Chondrocyte (in vitro differentiated cells): ENCODE results near the gene CADPS2. TPM values are rescaled to one million over a fixed set of nuclear protein-coding genes. Genes with fewer than 3 reads are reported as not detected.

ENCODE experiments used
- DNase-seq: peaks from one replicate; pipeline ENCODE4 v3.0.0; 2021; ENCODE audit warnings: mixed read lengths, low spot score
- H3K27ac Mint-ChIP-seq: one replicate; pipeline ENCODE4 v1.8.0; 2021; ENCODE audit warnings: mild to moderate bottlenecking, moderate library complexity, mixed read lengths; ENCODE audit not compliant: unreplicated experiment
- H3K27me3 Mint-ChIP-seq: 2 replicates; pipeline ENCODE4 v1.8.0; 2021; ENCODE audit warnings: low read depth, mixed read lengths
- H3K36me3 Mint-ChIP-seq: 2 replicates; pipeline ENCODE4 v1.8.0; 2021; ENCODE audit warnings: low read depth, mixed read lengths
- H3K4me1 Mint-ChIP-seq: 2 replicates; pipeline ENCODE4 v1.8.0; 2021; ENCODE audit warnings: low read depth, mild to moderate bottlenecking, mixed read lengths
- H3K4me3 Mint-ChIP-seq: one replicate; pipeline ENCODE4 v1.8.0; 2021; ENCODE audit warnings: mild to moderate bottlenecking, moderate library complexity, mixed read lengths; ENCODE audit not compliant: unreplicated experiment
- H3K9me3 Mint-ChIP-seq: 2 replicates; pipeline ENCODE4 v1.8.0; 2021; ENCODE audit warnings: low read depth, mixed read lengths
- total RNA-seq: library from RNA; stranded (reverse); gene quantifications from 3 replicates; pipeline ENCODE4 v1.2.1, GENCODE V29; 2021
- TF ChIP-seq, protein P1 (sequence below): fragments of 200-600 bp; sonication (generic); IDR thresholded peaks from 2 replicates; pipeline ENCODE4 v1.5.0; 2021; ENCODE audit warnings: antibody characterized with exemption, mild to moderate bottlenecking, moderate library complexity

CADPS2 gene
- total RNA-seq, 1 donor from 2014 or later = 0.32 TPM

DNA sequence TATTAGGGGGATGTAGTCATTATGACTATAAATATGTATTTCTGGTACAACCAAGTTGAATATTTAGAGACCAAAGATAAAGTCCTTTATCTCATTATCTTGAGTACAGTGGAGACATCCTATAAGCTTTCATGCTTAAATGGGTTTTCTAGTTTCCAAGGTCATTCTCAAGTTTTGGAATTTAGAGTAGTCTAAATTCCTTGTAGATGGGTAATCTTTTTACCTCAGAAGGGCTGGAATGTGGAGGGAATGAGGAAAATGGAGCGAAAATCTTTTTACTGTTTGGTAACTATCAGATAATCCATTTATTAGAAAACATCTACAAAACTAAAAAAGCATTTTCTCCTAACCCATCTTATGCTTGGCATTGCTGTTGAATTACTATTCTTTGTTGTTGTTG is 368.7 kb downstream of the CADPS2 start:
- Mint-ChIP-seq H3K4me1 (no peaks in the 10 kb centered on the region), H3K36me3 (no peaks in the 10 kb centered on the region), H3K27ac (no peak overlapping the region), H3K27me3 (peaks cover 20% of the 10 kb centered on the region), H3K9me3 (no peaks in the 10 kb centered on the region), H3K4me3 (no peak overlapping the region)
- TF ChIP-seq, protein P1, sequence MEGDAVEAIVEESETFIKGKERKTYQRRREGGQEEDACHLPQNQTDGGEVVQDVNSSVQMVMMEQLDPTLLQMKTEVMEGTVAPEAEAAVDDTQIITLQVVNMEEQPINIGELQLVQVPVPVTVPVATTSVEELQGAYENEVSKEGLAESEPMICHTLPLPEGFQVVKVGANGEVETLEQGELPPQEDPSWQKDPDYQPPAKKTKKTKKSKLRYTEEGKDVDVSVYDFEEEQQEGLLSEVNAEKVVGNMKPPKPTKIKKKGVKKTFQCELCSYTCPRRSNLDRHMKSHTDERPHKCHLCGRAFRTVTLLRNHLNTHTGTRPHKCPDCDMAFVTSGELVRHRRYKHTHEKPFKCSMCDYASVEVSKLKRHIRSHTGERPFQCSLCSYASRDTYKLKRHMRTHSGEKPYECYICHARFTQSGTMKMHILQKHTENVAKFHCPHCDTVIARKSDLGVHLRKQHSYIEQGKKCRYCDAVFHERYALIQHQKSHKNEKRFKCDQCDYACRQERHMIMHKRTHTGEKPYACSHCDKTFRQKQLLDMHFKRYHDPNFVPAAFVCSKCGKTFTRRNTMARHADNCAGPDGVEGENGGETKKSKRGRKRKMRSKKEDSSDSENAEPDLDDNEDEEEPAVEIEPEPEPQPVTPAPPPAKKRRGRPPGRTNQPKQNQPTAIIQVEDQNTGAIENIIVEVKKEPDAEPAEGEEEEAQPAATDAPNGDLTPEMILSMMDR = no peak
- no peak for DNase-seq

DNA sequence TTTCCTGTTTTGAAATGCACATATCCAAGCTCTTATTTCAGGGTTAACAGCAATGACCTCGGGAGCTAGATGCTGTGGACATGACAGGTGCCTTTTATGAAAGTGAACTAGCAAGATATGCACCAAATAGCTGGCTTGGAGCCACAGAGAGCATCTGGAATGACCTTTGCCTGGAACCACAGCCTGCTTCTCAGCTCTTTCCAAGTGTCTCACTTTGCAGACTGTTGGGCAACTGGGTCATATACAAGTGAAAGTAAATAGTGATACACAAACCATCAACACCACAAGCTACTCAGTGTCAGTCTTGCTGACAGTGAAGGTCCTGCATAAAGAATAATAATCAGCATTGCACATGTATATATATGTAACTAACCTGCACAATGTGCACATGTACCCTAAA is 370.9 kb downstream of the CADPS2 start:
- H3K9me3 Mint-ChIP-seq = no peaks in the 10 kb centered on the region
- no peaks in the 10 kb centered on the region for H3K36me3 Mint-ChIP-seq
- H3K4me1 Mint-ChIP-seq = no peaks in the 10 kb centered on the region
- no peak for DNase-seq
- H3K27me3 Mint-ChIP-seq = peaks cover 10% of the 10 kb centered on the region
- TF ChIP-seq, protein P1 = no peak
- no peak overlapping the region for H3K27ac Mint-ChIP-seq
- no peak overlapping the region for H3K4me3 Mint-ChIP-seq

- DNase-seq = no peak
- Mint-ChIP-seq H3K4me1 (no peaks in the 10 kb centered on the region), H3K36me3 (no peaks in the 10 kb centered on the region), H3K27ac (no peak overlapping the region), H3K9me3 (no peaks in the 10 kb centered on the region), H3K4me3 (no peak overlapping the region), H3K27me3 (peaks cover 6% of the 10 kb centered on the region)
- TF ChIP-seq, protein P1 = no peak
Measured at GRCh38 chr7:122511268-122511667, 375.0 kb downstream of the CADPS2 start.

DNA sequence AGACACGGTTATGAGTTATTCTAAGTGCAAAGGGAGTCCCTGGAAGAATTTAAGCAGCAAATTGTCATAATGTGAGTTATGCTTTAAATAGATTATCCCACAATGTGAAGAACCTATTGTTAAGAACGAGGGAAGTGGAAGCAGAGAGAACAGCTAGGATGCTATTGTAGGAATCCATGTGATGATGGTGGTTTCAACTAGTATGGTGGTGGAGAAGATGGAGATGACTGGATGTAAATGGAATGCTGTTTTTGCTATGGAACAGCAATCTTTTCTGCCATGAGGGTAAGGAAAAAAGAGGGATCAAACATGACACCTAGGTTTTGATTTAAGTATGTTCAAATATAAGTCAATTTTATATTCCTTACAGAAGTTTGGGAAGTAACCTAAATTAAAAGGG is 378.7 kb downstream of the CADPS2 start:
- peaks cover 1% of the 10 kb centered on the region for H3K27me3 Mint-ChIP-seq
- H3K4me3 Mint-ChIP-seq = no peak overlapping the region
- peaks cover 3% of the 10 kb centered on the region for H3K4me1 Mint-ChIP-seq
- no peaks in the 10 kb centered on the region for H3K36me3 Mint-ChIP-seq
- no peaks in the 10 kb centered on the region for H3K9me3 Mint-ChIP-seq
- TF ChIP-seq, protein P1 = no peak
- H3K27ac Mint-ChIP-seq = no peak overlapping the region
- no peak for DNase-seq

GRCh38 chr7:122492007-122492406 is 394.3 kb downstream of the CADPS2 start:
- no peaks in the 10 kb centered on the region for H3K9me3 Mint-ChIP-seq

More at GRCh38 chr7:122492007-122492406, 394.3 kb downstream of the CADPS2 start:
- H3K36me3 Mint-ChIP-seq = no peaks in the 10 kb centered on the region
- H3K4me3 Mint-ChIP-seq = no peak overlapping the region
- DNase-seq = no peak
- TF ChIP-seq, protein P1 = no peak
- no peaks in the 10 kb centered on the region for H3K4me1 Mint-ChIP-seq
- no peak overlapping the region for H3K27ac Mint-ChIP-seq
- peaks cover 10% of the 10 kb centered on the region for H3K27me3 Mint-ChIP-seq
